GM12874 (cell line): ENCODE results near the gene PIK3R3.

Experiments used
- CTCF ChIP-seq: IDR thresholded peaks from 2 replicates; pipeline ENCODE4 v1.5.1; 2011; ENCODE audit warnings: low read depth, mild to moderate bottlenecking, control low read depth, low read length, moderate library complexity; ENCODE audit not compliant: insufficient read depth

Gene PIK3R3

GRCh38 chr1:46072975-46073374 lies 59.5 kb downstream of the PIK3R3 start:
- TF ChIP-seq CTCF: no peak

- TF ChIP-seq CTCF: no peak
Observed at GRCh38 chr1:46070164-46070814, 62.1 kb downstream of the PIK3R3 start.

- no peak for TF ChIP-seq CTCF
Observed at GRCh38 chr1:46068525-46068924, 63.9 kb downstream of the PIK3R3 start.

GRCh38 chr1:46067652-46068051 lies 64.8 kb downstream of the PIK3R3 start:
- TF ChIP-seq CTCF: no peak

- TF ChIP-seq CTCF: no peak
Observed at GRCh38 chr1:46065405-46065804, 67.0 kb downstream of the PIK3R3 start.

- TF ChIP-seq CTCF: no peak
Observed at GRCh38 chr1:46064708-46065107, 67.7 kb downstream of the PIK3R3 start.

GRCh38 chr1:46062651-46063319 lies 69.6 kb downstream of the PIK3R3 start:
- no peak for TF ChIP-seq CTCF
